Cerebellar cortex (tissue), 1 donor: Measurements from ENCODE around the gene ADAMTS19.
A peak's percentile ranks its signal among the peaks of the same experiment; 100 is the strongest.

ENCODE experiments used
- DNase-seq: peaks from one replicate; pipeline ENCODE4 v3.0.0-alpha.2; 2015; ENCODE audit warnings: low spot score

The ADAMTS19 gene

GRCh38 chr5:129689045-129689444 lies 228.9 kb downstream of the ADAMTS19 start:
- no peak for DNase-seq

- DNase-seq = no peak
Measured at GRCh38 chr5:129691220-129691619, 231.1 kb downstream of the ADAMTS19 start.

GRCh38 chr5:129696636-129697035 lies 236.5 kb downstream of the ADAMTS19 start:
- DNase-seq = no peak

GRCh38 chr5:129698661-129699060 lies 238.6 kb downstream of the ADAMTS19 start:
- DNase-seq = no peak

- no peak for DNase-seq
Measured at GRCh38 chr5:129716235-129716634, 256.1 kb downstream of the ADAMTS19 start.

- no peak for DNase-seq
Measured at GRCh38 chr5:129716651-129717050, 256.6 kb downstream of the ADAMTS19 start.

- DNase-seq = no peak
Measured at GRCh38 chr5:129717751-129718310, 257.7 kb downstream of the ADAMTS19 start.

- no peak for DNase-seq
Measured at GRCh38 chr5:129718471-129719090, 258.5 kb downstream of the ADAMTS19 start.

DNA sequence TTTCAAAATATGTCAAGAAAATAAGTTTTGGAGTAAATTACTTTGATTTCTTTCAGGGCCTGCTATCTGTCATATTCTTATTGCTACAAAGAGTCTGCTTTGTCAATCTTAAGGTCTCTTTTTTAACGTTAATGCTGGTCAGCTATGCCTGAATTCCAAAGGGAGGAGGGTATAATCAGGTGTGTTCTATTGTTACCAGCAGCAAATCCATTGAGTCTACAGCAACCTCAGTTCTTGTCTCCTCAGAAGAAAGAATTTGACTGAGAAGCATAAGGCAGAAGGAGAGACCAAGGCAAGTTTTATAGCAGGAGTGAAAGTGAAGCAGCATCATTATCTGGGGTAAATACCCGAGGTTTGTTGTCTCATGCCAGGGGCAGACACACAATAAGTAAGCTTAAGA lies 264.1 kb downstream of the ADAMTS19 start:
- no peak for DNase-seq

GRCh38 chr5:129724647-129725046 lies 264.5 kb downstream of the ADAMTS19 start:
- DNase-seq = no peak

GRCh38 chr5:129739773-129740172 lies 279.7 kb downstream of the ADAMTS19 start:
- DNase-seq = no peak

DNA sequence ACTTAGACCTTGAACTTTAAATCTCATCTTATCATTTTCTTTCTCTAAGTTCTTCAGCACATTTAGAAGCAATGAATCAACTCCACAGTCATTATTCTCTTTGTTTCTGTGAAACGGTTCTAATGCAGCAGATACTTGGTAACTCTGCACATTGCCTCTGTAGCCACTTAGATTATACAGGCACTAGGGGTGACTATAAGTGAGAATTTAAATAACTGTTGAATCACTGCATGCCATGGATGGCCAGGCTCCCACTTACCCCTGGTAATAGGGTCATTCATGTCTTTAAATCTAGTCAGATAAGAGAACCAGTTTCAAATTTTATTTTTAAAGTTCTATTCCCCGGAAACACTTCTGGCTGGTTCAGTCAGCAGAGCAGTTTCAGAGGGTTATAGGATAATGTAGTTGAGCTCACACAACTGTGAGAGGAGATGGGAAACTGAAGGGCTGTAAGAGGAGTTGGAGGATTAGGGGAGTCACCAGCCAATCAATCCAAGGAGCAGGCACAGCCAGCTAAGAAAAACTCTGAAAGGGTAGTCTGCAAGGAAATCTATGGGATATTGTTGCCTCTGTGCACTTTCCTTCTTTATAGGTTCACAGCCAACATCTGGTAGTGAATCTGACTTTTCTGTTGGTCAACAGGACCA lies 283.6 kb downstream of the ADAMTS19 start:
- no peak for DNase-seq

GRCh38 chr5:129745997-129746396 lies 285.9 kb downstream of the ADAMTS19 start:
- DNase-seq = no peak

GRCh38 chr5:129746876-129747275 lies 286.8 kb downstream of the ADAMTS19 start:
- no peak for DNase-seq

GRCh38 chr5:129747572-129748407 lies 287.7 kb downstream of the ADAMTS19 start, which contains the start of gene MINAR2:
Gene MINAR2, plus strand, starts transcription at chr5:129748094. Its CDS starts 97 bp downstream, at chr5:129748191.
- no peak for DNase-seq

DNA sequence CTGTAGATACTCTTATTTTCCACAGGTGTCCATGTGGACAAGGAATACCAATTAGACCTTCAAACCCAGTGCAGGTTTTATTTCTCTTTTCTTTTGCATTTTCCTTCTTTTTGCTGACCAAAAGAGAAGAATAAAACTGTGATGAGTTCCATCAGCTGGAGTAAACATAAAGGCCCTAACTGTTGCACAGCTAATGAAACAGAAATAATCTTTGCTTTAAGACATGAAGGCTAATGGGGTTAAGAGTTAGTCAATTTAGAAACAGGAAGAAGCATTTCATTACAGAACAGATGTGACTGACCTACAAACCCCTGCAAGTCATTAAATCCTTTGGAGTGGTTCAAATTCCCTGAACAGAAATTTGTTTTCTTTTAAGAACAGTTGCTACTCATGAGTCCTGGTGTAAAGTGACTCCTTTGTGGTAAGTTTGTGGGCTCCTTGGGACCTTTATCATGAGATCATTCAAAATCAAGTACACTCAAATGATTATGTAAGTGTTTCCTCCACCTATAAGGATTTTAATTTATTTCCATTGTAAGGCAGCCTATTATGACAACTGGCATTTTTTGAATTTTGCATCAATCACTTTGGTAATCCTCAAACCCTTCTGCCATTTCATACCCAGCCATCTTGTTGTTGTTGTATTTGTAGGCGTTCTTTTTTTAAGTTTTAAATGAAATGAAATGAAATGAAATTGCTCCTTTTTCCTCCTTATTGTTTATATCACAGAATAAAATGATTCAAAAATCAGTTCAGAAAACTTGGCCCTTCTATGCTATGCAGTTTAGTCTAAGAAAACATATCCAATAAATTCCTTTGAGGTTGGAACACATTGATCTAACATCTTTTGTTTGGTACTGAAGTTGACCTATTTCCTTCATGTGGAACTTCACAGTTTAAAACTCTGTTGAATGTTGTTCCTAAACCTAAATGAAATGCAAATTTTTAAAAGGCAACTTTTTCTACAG lies 289.1 kb downstream of the ADAMTS19 start:
- no peak for DNase-seq

DNA sequence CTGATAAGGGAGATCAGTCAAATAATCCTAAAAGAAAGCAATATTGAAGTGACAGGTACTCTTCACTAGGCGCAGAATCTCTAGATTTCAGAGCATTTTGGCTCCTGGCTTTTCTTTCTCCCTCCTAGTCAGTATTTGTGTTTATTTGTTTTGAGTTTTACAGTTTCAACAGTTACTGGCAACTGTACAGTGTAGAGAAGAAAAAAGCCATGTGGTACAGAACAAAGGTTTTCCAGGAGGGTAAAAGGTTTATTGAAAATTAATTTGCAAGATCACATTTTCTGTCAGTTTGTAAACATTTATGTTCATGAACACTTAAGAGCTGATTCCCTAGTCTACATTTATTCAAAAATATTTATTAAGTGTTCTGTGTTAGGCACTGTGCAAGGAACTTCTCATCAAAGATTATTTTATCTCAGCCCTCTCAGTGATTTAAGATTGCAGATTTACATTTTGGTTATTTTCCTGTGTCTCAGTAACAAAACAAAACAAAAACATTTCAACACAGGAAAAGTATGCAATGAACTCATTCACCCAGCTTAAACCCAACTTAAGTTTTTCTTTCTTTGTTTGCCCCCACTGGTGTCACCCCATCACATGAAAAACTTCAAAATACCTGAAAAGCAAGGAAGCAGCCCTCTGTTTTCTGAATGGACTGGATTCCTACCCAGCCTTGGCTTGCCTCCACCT lies 300.7 kb downstream of the ADAMTS19 start:
- no peak for DNase-seq

GRCh38 chr5:129763651-129764050 lies 303.6 kb downstream of the ADAMTS19 start:
- no peak for DNase-seq

- no peak for DNase-seq
Measured at GRCh38 chr5:129766798-129767197, 306.7 kb downstream of the ADAMTS19 start.

- peak; percentile 77 for DNase-seq
Measured at GRCh38 chr5:129767927-129768380, 307.9 kb downstream of the ADAMTS19 start.

GRCh38 chr5:129768735-129769134 lies 308.6 kb downstream of the ADAMTS19 start:
- DNase-seq = no peak
